ENCODE results near the gene KIF20B.
"Not testable (repeated sequence)": the region's sequence is repeated elsewhere in the genome, so short reads cannot be mapped to it uniquely, and the experiment has no call there.

The KIF20B gene

DNA sequence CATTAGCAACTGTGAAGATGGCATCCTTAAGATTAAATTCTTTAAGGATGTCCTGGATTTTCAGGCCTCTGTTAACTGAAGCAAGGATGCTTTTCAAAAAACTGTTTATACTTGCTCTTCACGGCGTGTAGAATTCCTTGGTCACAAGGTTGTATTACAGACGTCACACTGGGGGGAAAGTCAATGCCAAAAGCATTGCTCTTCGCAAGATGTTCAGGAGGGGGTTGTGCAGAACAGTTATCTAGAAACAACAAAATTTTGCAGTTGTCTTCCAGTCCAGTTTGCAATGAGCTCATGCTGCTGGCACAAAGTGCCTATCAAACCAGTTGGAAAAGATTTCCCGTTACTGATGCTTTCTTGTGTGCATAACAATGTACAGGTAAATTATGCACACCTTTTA lies 8.2 kb upstream of the KIF20B start:
- no peak for DNase-seq

DNA sequence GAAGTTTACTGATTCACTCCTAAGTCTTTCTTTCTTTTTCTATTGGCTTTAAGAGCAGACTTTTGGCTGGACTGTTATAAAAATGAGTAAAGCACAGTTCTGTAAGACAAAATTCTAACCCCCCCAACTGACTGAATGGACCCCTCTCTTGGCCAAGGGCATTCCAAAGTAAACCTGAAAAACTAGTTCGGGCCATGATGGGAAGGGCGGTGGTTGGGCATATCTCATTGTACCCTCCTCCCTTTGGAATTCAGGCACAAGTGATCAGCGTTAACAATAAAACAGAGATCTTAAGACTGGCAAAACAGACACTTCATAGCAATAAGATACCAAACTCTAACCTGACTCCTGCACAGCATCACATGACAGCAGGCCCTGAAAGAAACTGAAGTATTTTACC lies 6.1 kb upstream of the KIF20B start:
- no peak for DNase-seq

DNA sequence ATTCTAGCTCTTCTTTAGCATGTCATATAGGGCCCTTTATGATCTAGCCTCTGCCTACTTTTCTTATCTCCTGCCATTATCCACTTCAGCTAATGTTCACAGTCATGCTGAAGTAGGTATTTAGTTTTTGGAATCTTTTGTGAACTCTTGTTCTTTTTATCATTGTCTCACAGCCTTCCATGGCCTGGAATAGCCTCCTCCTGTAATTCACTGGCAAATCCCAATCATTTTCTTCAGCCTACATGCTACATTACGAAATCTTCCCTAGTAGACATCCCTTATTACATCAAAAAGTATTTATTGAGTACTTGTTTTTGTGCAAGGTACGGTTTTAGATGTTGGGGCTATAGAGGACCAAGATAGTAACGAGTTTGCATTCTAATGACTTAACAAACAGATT lies 3.4 kb upstream of the KIF20B start:
- no peak for DNase-seq

DNA sequence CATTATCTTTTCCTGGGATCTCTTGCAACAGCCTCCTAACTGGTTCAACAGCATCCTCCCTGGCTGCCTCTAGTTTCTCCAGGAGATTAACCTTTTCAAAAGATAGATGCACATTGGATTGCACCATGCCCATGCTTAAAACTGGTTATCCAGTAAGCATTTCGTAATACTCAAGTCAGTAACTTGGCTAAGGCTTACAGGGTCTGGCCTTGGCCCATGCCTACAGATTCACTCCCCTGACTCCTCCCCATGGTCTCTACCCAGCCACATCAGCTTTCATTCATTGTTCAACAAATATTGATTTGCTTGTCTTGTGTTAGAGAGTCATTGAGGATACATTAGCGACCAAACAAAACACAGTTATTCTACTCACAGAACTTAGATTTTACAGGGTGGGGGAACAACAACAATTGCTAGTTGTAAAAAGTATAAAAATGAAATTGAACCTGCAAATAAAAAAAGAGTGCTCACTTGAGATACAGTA lies 1.8 kb upstream of the KIF20B start:
- DNase-seq = no peak

DNA sequence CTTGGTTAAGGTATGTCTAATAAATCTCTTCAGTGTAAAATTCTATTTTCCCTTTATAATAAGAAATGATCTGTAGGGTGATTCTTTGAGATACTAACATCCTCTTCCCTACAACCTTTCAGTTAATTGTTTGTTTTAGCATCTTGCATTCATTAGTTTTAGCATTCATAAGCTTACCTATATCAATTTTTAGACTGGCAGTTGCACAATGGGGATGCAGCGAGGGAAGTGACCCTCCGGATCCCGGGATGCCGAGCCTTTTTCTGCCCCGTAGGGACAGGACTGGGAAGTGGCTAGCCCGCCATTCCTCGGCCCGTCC lies 508 bp upstream of the KIF20B start:
- DNase-seq = no peak

DNA sequence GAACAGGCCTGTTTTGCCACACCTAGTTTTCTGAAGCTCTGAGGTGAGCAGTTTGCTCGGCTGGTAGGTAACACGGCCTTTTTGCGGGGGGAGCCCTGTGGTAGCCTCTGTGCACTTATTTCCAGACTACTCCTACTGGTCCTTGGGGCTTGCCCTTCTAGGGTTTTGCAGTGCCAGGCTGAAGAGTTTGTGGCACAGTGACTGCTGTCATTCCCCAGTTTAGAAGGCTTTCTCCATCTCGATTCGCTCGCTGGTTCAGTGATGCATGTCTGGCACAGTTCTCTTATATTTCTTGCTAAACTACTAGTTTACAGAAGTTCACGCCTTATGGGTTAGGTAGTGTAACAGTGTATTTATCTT lies 711 bp downstream of the KIF20B start:
- DNase-seq = no peak

DNA sequence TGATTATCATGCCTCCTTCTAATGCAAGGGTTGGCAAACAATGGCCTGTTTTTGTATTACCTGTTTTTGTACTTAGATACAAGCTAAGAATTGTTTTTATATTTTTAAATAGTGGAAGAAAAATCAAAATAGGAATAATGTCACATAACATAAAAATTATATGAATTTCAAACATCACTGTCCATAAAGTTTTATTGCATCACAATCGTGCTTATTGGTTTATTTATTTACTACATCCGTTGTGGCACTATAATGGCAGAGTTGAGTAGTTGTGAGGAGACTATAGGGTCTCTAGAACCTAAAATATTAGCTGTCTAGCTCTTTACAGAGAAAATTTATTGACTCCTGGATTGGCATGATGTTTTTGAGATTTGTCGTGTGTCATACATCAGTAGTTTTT lies 4.1 kb downstream of the KIF20B start:
- DNase-seq = no peak

DNA sequence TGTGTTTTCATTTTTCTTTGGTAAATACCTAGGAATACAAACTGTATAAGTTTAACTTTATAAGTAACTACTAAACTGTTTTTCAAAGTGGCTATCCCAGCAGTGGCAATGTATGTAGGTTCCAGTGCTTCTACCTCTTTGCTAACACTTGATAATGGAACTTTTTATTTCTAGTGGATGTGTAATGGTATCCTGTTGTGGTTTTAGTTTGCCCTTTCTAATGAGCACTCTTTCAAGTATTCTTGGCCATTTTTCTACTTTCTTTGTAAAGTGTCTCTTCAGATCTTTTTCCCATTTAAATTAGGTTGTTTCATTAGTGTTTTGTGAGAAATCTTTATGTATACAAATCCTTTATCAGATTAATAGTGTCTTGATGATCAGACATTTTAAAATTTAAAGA lies 4.6 kb downstream of the KIF20B start:
- no peak for DNase-seq

DNA sequence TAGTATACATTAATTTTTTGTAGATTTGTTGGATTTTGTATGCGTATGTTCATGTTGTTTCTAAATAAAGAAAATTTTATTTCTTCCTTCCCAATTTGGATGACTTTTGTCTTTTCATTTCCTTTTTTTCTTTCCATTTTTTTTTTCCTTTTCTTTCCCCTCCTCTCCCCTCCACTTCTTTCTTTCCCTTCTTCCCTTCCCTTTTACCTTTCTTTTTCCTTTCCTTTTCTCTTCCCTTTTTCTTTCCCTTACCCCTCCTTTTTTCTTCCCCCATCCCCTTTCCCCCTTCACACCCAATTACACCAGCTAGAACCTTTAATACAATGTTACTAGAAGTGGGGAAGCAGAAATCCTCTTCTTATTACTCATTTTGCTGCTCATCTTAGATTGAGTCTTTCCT lies 6.0 kb downstream of the KIF20B start:
- no peak for DNase-seq

DNA sequence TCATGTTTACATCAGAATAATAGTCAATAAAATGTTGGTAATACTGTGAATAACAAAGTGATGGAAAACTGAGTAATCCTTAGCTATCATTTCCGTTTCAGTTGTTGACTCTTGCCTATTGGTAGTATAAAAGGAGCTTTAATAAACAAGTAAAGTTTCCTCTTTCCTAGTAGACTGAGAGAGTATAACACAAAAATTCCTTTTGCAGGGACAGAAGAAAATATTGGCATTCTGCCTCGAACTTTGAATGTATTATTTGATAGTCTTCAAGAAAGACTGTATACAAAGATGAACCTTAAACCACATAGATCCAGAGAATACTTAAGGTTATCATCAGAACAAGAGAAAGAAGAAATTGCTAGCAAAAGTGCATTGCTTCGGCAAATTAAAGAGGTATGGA lies 9.4 kb downstream of the KIF20B start:
- no peak for DNase-seq

DNA sequence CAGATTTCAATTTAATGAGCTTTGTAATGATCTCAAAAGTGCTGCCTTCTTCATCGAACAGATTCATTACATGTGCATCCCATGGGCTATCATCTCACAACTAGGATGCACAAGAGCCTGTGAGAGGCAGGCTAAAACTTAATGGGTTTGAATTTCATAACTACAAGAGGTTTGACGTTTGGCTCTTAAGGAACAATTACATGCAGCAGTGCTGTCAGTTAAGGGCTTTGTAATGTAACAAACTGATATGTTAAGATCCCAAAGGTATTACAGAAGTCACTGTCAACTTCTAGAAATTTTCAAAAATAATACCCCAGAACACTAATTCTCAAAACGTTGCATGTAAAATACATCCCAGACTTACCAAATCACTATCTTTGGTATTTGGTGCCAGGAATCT lies 33.2 kb downstream of the KIF20B start:
- DNase-seq = no peak

DNA sequence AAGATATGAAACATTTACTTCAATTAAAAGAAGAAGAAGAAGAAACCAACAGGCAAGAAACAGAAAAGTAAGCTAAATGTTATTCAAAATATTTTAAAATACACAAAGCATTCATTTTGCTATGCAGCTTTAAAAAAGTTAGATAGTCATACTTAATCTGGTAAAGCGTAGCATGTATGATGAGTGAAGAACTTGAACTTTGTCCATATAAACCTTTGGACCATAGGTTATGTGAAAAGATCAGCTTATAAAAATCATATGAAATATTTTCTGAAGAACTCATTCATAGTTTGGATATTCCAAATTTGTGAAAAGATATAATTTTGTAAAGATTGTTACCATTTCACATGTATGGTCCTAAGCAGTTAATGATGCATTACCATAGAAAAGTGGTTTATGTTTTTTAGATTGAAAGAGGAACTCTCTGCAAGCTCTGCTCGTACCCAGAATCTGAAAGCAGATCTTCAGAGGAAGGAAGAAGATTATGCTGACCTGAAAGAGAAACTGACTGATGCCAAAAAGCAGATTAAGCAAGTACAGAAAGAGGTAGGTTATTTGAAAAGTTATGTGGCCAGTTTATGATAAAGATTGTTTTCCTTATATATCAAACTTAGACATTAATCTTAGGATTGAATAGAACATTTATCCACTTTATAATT lies 37.3 kb downstream of the KIF20B start:
- no peak for DNase-seq

DNA sequence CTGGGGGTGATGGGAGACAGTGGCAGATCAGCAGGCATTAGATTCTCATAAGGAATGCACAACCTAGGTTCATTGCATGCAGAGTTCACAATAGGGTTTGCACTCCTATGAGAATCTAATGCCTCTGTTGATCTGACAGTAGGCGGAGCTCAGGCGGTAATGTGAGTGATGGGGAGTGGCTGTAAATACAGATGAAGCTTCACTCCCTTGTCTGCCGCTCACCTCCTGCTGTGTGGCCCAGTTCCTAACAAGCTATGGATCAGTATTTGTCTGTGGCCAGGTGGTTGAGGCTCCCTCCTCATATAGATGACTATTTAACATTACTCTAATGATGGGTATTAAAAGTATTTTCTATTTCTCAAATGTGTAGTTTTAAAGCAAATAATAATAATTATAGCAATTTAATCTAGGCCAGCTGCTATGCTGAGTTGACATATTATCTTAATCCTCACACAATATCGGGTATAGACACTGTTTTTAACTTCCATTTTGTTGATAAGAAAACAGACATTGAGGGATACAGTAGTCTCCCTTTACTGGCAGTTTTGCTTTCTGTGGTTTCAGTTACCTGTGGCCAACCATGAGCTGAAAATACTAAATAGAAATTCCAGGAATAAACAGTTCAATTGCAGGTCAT lies 39.9 kb downstream of the KIF20B start:
- no peak for DNase-seq

DNA sequence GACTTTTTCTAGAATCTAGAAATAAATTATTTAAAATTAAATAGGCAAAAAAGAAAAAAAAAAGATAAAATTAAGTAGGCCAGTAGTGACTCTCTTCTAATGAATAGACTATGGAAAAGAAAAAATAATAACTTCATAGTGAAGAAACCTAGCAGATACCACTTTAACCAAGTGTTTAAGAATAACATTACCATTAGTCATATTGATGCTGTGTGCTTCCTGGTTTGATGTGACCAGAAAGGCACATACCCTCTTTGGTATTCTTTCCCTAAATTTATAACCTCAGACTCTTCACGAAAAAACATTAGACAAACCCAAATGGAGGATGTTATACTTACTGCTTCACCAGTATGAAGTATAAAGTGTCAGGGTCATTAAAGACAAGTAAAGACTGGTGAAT lies 42.6 kb downstream of the KIF20B start:
- no peak for DNase-seq

DNA sequence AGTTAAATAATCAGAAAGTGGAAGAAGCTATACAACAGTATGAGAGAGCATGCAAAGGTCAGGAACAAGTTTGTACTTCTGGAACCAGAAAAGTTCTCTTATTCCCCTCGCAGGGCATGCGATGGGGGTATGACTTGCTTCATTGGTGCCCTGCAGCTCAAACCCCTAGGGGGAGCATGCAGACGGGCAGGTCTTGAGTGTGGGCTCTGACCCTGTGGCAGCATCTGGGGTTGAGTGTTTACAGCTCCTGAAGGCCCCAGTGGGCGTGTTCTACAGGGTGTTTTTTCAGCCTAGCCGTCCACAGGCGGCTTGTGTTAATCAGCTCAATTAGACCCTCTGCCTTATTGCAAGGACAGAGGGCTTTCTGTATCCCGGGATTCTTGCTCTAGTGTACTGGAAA lies 44.5 kb downstream of the KIF20B start:
- DNase-seq = no peak

DNA sequence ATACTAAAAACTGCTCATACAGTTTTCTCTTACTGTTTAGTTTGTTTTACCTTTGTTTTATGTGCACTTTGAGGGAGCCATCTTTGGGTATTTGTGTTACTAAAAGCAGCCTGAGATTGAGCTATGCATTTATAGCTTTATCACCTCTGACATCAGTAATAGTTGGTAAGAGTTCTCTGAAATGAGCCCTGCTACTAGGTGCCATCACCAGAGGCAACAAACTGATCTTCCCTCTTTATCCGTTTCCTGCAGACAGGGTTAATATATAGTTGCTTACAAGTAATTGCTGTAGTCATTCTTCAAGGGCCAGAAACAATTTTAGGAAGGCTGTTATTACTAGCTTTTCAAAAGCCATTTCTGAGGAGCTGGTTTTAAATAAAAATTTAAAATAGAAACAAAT lies 49.1 kb downstream of the KIF20B start:
- DNase-seq = no peak

DNA sequence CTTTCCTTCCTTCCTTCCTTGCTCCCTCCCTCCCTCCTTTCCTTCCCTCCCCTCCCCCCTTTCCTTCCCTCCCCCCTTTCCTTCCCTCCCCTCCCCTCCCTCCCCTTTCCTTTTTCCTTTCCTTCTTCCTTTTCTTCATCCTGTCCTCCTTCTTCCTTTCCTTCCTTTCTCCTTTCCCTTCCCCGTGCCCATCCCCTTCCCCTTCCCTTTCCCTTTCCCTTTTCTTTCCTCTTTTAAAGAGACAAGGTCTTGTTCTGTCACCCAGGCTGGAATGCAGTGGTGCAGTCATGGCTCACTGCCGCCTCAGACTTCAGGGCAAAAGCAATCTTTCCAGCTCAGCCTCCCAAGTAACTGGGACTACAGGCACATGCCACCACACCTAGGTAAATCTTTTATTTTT lies 54.0 kb downstream of the KIF20B start:
- no peak for DNase-seq

DNA sequence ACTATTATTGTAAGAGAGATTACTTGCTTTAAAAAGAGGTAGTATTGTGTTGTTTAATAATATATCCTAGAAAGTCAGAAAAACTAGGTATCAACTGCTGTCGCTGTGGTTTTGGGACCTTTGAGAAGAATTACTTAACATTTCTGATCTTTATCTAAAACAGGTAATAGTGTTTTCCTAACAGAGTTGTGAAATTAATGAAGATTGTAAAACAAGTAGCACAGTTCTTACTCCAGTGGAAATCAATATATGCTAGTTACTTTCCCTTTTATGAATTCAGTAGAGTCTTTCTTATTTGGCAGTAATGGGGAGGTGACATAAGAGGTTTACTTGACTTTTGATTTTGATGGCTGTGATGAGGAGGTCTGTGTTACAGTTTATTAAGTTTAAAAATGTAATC lies 58.1 kb downstream of the KIF20B start:
- DNase-seq = no peak

DNA sequence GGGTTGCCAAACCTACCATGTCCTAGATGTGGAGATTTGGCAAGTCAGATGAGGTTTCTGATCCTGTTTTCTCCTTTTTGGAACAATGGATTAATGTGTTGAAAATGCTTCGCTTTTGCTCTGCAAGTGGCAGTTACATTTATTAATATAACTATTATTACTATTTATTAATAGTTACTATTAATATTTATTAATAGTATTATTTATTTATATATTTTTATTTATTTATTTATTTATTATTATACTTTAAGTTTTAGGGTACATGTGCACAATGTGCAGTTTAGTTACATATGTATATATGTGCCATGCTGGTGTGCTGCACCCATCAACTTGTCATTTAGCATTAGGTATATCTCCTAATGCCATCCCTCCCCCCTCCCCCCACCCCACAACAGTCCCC lies 62.3 kb downstream of the KIF20B start:
- DNase-seq = not testable (repeated sequence)

DNA sequence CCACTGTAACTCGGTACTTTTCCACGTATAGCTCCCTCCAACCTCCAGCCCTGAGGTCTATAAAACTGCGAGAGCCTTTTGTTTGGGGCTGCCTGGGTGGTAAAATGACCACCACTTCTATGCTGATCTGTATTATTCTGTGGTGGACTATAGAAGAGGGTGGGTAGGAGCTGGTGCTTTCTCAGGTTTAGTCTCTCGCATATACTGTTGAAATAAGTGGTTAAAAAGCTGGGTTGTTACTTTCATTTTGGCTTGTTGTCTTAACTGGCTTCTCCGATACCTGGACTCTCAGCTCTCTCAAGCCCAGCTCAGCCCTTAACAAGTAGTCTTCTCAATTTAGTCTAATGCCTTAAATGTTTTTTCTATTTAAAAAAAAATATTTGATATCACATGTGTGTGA lies 70.3 kb downstream of the KIF20B start:
- no peak for DNase-seq

DNA sequence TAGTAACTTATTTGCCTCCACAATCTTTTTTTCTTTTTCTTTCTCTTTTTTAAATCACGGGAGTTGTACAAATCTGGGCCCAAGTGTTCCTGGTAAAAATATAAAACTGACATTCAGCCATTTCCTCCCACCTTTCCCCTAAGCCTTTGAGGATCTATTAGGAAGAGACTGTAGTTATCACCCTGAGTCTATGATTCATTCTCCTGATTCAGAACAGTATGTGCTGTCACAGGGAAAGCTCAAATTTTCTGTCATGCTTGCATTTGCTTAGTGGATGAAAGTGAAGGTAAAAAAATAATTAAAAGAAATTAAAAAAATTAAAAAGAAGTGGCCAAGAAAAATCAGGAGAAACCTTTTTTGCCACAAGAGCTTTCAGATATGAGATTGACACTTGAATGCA lies 71.7 kb downstream of the KIF20B start:
- no peak for DNase-seq

DNA sequence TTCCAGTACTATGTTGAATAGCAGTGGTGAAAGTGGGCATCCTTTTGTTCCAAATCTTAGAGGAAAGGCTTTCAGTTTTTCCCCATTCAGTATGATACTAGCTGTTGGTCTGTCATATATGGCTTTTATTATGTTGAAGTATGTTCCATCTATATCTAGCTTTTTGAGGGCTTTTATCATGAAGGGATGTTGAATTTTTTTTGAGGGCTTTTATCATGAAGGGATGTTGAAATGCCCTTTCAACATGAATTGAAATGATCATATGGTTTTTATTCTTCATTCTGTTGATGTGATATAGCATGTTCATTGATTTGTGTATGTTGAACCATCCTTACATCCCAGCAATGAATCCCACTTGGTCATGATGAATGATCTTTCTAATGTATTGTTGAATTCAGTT lies 75.3 kb downstream of the KIF20B start:
- DNase-seq = no peak

DNA sequence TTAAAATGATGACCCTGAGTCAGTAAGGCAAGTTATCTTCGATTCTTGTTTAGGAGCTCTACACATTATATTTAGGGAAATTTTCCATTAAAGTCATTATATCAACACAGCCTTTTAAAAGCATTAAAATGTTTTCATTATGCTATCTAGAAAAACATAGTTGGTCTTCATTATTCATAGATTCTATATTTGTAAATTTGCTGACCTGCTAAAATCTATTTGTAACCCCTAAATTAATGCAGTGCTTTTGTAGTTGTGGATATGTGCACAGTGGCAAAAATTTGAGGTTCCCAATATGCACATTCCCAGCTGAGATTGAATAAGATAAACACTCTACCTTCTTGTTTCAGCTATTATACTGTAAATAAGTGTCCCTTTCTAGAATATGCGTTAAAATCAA lies 81.1 kb downstream of the KIF20B start:
- no peak for DNase-seq

DNA sequence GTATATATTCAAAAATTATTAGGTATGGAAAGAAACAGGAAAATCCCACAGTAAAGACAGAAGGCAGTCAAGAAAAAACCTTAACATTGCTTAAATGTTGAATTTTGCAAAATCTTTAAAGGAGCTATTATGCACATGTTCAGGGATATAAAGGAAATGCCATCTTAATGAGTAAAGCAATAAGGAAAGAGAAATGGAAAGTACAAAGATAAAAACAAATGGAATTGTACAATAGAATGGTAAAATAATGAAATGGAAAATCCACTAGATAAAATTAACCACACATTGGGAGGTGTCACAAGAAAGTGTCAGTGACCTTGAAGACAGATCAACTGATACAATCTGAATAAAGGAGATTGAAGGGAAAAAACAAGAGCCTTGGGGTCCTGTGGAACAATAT lies 82.0 kb downstream of the KIF20B start:
- DNase-seq = no peak

DNA sequence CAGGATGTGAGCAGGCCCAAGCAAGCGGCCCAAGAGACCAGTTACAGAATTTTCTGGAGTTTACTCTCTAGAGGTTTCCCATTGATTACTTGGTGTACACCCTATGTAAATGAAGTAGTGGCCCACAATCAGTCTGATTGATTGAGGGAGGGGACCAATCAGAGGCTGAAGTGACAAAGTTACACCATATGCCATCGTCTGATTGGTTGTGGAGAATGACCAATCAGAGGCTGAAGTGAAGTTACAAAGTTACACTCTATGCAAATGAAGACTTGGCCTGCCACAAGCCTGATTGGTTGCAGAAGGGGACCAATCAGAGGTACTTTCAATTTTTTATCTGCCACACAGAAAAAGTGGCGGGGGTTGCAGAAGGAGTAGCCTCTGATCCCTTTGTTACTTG lies 83.7 kb downstream of the KIF20B start:
- DNase-seq = no peak
